Activated naive CD8-positive, alpha-beta T cell treated with anti-CD3 and anti-CD28 coated beads for 36 hours (primary cell): ENCODE data around the gene ZNF592. TPM values are rescaled to one million over a fixed set of nuclear protein-coding genes. Genes with fewer than 3 reads are reported as not detected.

Experiments
- DNase-seq: peaks from one replicate; pipeline ENCODE4 v3.0.0; 2021
- H3K27ac Mint-ChIP-seq: one replicate; pipeline ENCODE4 v1.8.0; 2022; ENCODE audit warnings: mild to moderate bottlenecking, moderate library complexity, mixed read lengths
- H3K27me3 Mint-ChIP-seq: one replicate; pipeline ENCODE4 v1.8.0; 2022; ENCODE audit warnings: mild to moderate bottlenecking, mixed read lengths
- H3K36me3 Mint-ChIP-seq: one replicate; pipeline ENCODE4 v1.8.0; 2021; ENCODE audit warnings: mild to moderate bottlenecking, mixed read lengths
- H3K4me1 Mint-ChIP-seq: one replicate; pipeline ENCODE4 v1.8.0; 2021; ENCODE audit warnings: mixed read lengths
- H3K4me3 Mint-ChIP-seq: one replicate; pipeline ENCODE4 v1.8.0; 2022; ENCODE audit warnings: mild to moderate bottlenecking, moderate library complexity, mixed read lengths
- H3K9me3 Mint-ChIP-seq: one replicate; pipeline ENCODE4 v1.8.0; 2022; ENCODE audit warnings: mixed read lengths
- total RNA-seq, 2 experiments: library from RNA; stranded (reverse); gene quantifications; one replicate each; pipeline ENCODE4 v1.2.3, GENCODE V29; 2021

ZNF592 gene
- total RNA-seq, 2 experiments from 2014 or later: 24.5 to 26.5 TPM

DNA sequence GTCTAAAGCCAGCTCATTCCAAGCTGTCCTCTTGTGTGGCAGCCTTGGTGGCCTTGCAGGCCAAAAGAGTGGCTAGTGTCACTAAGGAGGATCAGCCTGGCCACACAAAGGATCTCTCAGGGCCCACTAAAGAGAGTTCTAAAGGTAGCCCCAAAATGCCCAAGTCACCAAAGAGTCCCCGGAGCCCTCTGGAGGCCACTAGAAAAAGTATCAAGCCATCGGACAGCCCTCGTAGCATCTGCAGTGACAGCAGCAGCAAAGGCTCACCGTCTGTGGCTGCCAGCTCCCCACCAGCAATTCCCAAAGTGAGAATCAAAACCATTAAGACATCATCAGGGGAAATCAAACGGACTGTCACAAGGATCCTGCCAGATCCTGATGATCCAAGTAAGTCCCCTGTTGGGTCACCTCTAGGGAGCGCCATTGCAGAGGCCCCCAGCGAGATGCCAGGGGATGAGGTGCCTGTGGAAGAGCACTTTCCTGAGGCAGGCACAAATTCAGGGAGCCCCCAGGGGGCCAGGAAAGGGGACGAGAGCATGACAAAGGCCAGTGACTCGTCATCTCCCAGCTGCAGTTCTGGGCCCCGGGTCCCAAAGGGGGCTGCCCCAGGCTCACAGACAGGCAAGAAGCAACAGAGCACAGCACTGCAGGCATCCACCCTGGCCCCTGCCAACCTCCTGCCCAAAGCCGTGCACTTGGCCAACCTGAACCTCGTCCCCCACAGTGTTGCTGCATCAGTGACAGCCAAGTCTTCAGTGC, 35.3 kb downstream of the ZNF592 start:
- DNase-seq: no peak
- peaks cover 26% of the 10 kb centered on the region for H3K36me3 Mint-ChIP-seq
- peaks cover 41% of the 10 kb centered on the region for H3K4me1 Mint-ChIP-seq
- H3K9me3 Mint-ChIP-seq: no peaks in the 10 kb centered on the region
- no peak overlapping the region for H3K4me3 Mint-ChIP-seq
- no peak overlapping the region for H3K27ac Mint-ChIP-seq
- H3K27me3 Mint-ChIP-seq: no peaks in the 10 kb centered on the region

- no peak overlapping the region for H3K27ac Mint-ChIP-seq
- H3K4me1 Mint-ChIP-seq: peaks cover 40% of the 10 kb centered on the region
Observed at GRCh38 chr15:84784262-84784661, 35.9 kb downstream of the ZNF592 start.

DNA sequence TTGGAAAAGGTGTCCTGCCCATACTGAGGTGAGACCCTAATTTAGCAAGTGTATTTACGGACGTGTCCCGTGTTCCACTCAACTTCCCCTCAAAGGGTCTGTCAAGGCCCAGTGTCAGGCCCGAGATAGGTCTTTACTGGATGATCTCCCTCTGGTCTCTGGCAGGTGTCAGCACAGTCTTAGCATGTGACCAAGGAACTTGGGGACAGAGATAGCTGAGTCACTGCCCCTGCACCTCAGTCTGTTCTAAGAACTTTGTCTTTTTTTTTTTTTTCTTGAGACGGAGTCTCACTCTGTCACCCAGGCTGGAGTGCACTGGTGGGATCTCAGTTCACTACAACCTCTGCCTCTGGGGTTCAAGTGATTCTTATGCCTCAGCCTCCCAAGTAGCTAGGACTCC, 36.7 kb downstream of the ZNF592 start:
- H3K9me3 Mint-ChIP-seq: no peaks in the 10 kb centered on the region
- no peak overlapping the region for H3K4me3 Mint-ChIP-seq
- H3K36me3 Mint-ChIP-seq: peaks cover 21% of the 10 kb centered on the region
- peaks cover 40% of the 10 kb centered on the region for H3K4me1 Mint-ChIP-seq
- H3K27me3 Mint-ChIP-seq: no peaks in the 10 kb centered on the region
- no peak for DNase-seq
- H3K27ac Mint-ChIP-seq: peak overlapping the region; percentile 38

More at GRCh38 chr15:84784262-84784661, 35.9 kb downstream of the ZNF592 start:
- no peak for DNase-seq
- H3K36me3 Mint-ChIP-seq: peaks cover 24% of the 10 kb centered on the region
- H3K9me3 Mint-ChIP-seq: no peaks in the 10 kb centered on the region
- H3K27me3 Mint-ChIP-seq: no peaks in the 10 kb centered on the region
- H3K4me3 Mint-ChIP-seq: no peak overlapping the region

GRCh38 chr15:84788500-84788899, 40.1 kb downstream of the ZNF592 start:
- no peak for DNase-seq
- Mint-ChIP-seq H3K4me1 (peaks cover 36% of the 10 kb centered on the region), H3K4me3 (no peak overlapping the region)

DNA sequence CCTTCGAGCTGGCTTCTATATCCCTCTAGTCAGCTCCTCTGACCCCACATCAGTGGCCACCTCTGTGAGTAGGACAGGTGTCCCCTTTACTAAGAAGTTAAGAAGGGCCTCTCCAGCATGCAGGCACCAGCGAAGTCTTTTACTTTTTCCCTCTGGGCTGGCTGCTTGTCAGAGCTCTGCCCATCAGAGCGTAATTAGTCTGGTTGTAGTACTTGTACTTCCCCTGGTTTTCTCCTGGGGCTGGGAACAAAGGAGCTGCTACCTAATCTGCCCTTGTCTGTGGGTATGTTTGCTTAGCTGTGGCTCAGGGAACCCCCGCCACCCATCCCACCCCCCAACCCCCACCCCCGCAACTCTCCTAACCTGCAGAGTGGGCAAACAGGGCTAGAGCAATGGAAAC, 41.4 kb downstream of the ZNF592 start:
- no peak overlapping the region for H3K4me3 Mint-ChIP-seq
- H3K27me3 Mint-ChIP-seq: no peaks in the 10 kb centered on the region
- H3K27ac Mint-ChIP-seq: no peak overlapping the region
- no peaks in the 10 kb centered on the region for H3K9me3 Mint-ChIP-seq
- H3K36me3 Mint-ChIP-seq: peaks cover 13% of the 10 kb centered on the region
- DNase-seq: no peak
- peaks cover 29% of the 10 kb centered on the region for H3K4me1 Mint-ChIP-seq

More at GRCh38 chr15:84788500-84788899, 40.1 kb downstream of the ZNF592 start:
- Mint-ChIP-seq H3K36me3 (peaks cover 15% of the 10 kb centered on the region), H3K27ac (no peak overlapping the region), H3K27me3 (no peaks in the 10 kb centered on the region), H3K9me3 (no peaks in the 10 kb centered on the region)

GRCh38 chr15:84790676-84791075, 42.3 kb downstream of the ZNF592 start:
- H3K4me1 Mint-ChIP-seq: peaks cover 21% of the 10 kb centered on the region
- no peak for DNase-seq
- no peak overlapping the region for H3K27ac Mint-ChIP-seq
- peaks cover 13% of the 10 kb centered on the region for H3K36me3 Mint-ChIP-seq
- H3K4me3 Mint-ChIP-seq: no peak overlapping the region
- no peaks in the 10 kb centered on the region for H3K9me3 Mint-ChIP-seq
- no peaks in the 10 kb centered on the region for H3K27me3 Mint-ChIP-seq

GRCh38 chr15:84791763-84792162, 43.4 kb downstream of the ZNF592 start:
- H3K4me3 Mint-ChIP-seq: no peak overlapping the region
- peak overlapping the region; percentile 0 for H3K27ac Mint-ChIP-seq
- H3K4me1 Mint-ChIP-seq: peaks cover 20% of the 10 kb centered on the region
- peaks cover 11% of the 10 kb centered on the region for H3K36me3 Mint-ChIP-seq
- no peaks in the 10 kb centered on the region for H3K27me3 Mint-ChIP-seq
- H3K9me3 Mint-ChIP-seq: no peaks in the 10 kb centered on the region
- DNase-seq: no peak

GRCh38 chr15:84793431-84794161, 45.2 kb downstream of the ZNF592 start:
- peaks cover 7% of the 10 kb centered on the region for H3K36me3 Mint-ChIP-seq
- H3K27me3 Mint-ChIP-seq: no peaks in the 10 kb centered on the region
- DNase-seq: no peak
- H3K4me1 Mint-ChIP-seq: peaks cover 14% of the 10 kb centered on the region
- no peaks in the 10 kb centered on the region for H3K9me3 Mint-ChIP-seq
- no peak overlapping the region for H3K4me3 Mint-ChIP-seq
- H3K27ac Mint-ChIP-seq: no peak overlapping the region

GRCh38 chr15:84794162-84794547, 45.8 kb downstream of the ZNF592 start:
- Mint-ChIP-seq H3K9me3 (no peaks in the 10 kb centered on the region), H3K27ac (no peak overlapping the region), H3K4me1 (peaks cover 13% of the 10 kb centered on the region), H3K36me3 (peaks cover 7% of the 10 kb centered on the region), H3K4me3 (no peak overlapping the region), H3K27me3 (no peaks in the 10 kb centered on the region)
- DNase-seq: no peak

DNA sequence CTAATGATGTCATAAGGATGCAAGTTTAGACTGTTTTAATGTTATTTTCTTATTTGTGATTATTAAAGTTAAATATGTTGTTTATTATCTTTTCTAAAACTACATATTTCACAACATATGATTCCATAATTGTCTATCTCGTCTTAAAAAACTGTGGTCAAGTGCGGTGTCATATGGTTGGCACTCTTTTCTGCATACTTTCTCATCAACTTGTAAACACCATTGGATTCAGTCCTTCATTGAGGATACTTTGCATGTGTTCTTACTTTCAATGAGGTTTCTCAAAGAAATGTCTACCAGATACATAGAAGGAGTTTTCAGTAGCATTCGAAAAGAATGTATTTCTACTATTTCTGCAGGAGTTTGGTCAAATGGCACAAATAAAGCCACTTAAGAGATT, 46.8 kb downstream of the ZNF592 start:
- Mint-ChIP-seq H3K27me3 (no peaks in the 10 kb centered on the region), H3K4me1 (peaks cover 10% of the 10 kb centered on the region), H3K9me3 (no peaks in the 10 kb centered on the region), H3K36me3 (peaks cover 7% of the 10 kb centered on the region), H3K4me3 (no peak overlapping the region), H3K27ac (no peak overlapping the region)
- no peak for DNase-seq

GRCh38 chr15:84797212-84797611, 48.8 kb downstream of the ZNF592 start:
- Mint-ChIP-seq H3K36me3 (peaks cover 3% of the 10 kb centered on the region), H3K27me3 (no peaks in the 10 kb centered on the region), H3K4me3 (no peak overlapping the region), H3K4me1 (no peaks in the 10 kb centered on the region), H3K9me3 (no peaks in the 10 kb centered on the region), H3K27ac (no peak overlapping the region)
- no peak for DNase-seq

DNA sequence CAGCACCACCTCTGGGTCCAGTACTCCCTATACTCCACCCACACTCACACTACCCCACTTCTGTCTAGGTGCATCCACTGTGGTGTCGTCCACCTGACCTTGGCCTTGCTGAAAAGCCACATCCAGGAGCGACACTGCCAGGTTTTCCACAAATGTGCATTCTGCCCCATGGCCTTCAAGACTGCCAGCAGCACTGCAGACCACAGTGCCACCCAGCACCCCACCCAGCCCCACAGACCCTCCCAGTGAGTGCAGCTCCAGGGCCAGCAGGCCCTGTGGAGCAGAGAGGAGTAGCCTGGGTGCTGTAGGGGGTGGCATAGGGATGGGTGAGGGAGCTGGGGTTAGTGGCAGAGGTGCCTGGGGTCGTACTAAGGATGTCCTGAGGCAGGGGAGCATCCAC, 49.4 kb downstream of the ZNF592 start:
- Mint-ChIP-seq H3K27ac (no peak overlapping the region), H3K36me3 (peaks cover 6% of the 10 kb centered on the region), H3K4me1 (no peaks in the 10 kb centered on the region), H3K27me3 (no peaks in the 10 kb centered on the region), H3K9me3 (no peaks in the 10 kb centered on the region), H3K4me3 (no peak overlapping the region)
- no peak for DNase-seq

GRCh38 chr15:84798436-84798946, 50.1 kb downstream of the ZNF592 start:
- Mint-ChIP-seq H3K4me3 (no peak overlapping the region), H3K27ac (no peak overlapping the region), H3K9me3 (no peaks in the 10 kb centered on the region), H3K36me3 (peaks cover 9% of the 10 kb centered on the region), H3K4me1 (no peaks in the 10 kb centered on the region), H3K27me3 (no peaks in the 10 kb centered on the region)
- DNase-seq: no peak

DNA sequence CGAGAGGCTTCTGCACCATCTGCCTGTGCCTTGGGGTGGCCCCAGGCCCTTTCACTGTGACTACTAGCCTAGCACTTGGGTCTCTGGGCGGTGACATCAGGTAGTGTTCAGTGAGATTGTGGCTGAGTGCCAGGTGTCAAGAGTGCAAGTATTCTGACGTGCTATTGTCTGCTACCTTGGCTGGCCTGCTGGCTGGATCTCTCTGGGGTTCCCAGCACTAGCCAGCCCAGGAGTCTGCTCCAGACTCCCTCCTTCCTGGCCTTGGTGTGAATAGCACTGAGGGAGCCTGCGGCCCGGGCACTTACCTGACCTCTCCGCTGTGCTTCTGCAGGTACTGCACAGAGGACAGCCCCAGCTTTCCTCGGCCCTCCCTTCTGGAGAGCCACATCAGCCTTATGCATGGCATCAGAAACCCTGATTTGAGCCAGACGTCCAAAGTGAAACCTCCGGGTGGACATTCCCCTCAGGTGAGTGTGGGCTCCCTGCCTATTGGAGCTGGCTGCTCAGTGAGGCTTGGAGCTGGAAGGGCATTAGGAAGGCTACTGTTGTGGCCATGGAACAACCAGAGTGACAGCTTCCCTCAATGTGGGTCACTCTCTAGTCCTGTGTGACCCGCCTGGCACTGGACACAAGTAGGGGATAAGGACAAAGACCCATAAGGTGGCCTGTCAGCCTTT, 51.3 kb downstream of the ZNF592 start:
- Mint-ChIP-seq H3K27me3 (no peaks in the 10 kb centered on the region), H3K9me3 (no peaks in the 10 kb centered on the region), H3K36me3 (peaks cover 11% of the 10 kb centered on the region), H3K27ac (no peak overlapping the region), H3K4me1 (no peaks in the 10 kb centered on the region), H3K4me3 (no peak overlapping the region)
- DNase-seq: no peak

- no peaks in the 10 kb centered on the region for H3K9me3 Mint-ChIP-seq
- H3K27me3 Mint-ChIP-seq: no peaks in the 10 kb centered on the region
- H3K27ac Mint-ChIP-seq: no peak overlapping the region
- no peak for DNase-seq
- no peak overlapping the region for H3K4me3 Mint-ChIP-seq
- H3K4me1 Mint-ChIP-seq: no peaks in the 10 kb centered on the region
- H3K36me3 Mint-ChIP-seq: peaks cover 11% of the 10 kb centered on the region
Observed at GRCh38 chr15:84800365-84800806, 52.0 kb downstream of the ZNF592 start.
